IMR-90 (cell line): ENCODE measurements around the gene CD300LG. TPM values are rescaled to one million over a fixed set of nuclear protein-coding genes. Genes with fewer than 3 reads are reported as not detected.

ENCODE experiments used
- ATAC-seq: fragments of 200-7000 bp; cut with Tn5 transposase; 2 replicates; pipeline ENCODE4 v1.9.1; 2020; ENCODE audit warnings: low read depth, mild to moderate bottlenecking, moderate library complexity
- BruUV-seq: library from RNA; stranded (reverse); fragments of 400-500 nt; replicated peaks from 2 replicates; lab custom pipeline; 2021; lab: Mats Ljungman, UMichigan
- CTCF ChIA-PET: fragments of 300-600 bp; formaldehyde crosslinking; extraction: SDS; loops from one replicate; lab custom pipeline; 2021; ENCODE audit warnings: antibody characterized with exemption; lab: Yijun Ruan, JAX
- POLR2A ChIA-PET: fragments of 300-600 bp; sonication (Branson Sonifier 250); formaldehyde crosslinking; loops from one replicate; lab custom pipeline; 2022; ENCODE audit warnings: antibody characterized with exemption; ENCODE audit not compliant: unreplicated experiment; lab: Charles Lee
- DNase-seq: peaks from one replicate; pipeline ENCODE4 v3.0.0; 2013
- H2AFZ ChIP-seq: replicated peaks from 2 replicates; pipeline ENCODE3; 2013; ENCODE audit warnings: low read length, mild to moderate bottlenecking; ENCODE audit not compliant: poor library complexity
- H2AK5ac ChIP-seq: 2 replicates; pipeline ENCODE4 v1.6.1; 2013; ENCODE audit warnings: low read depth, low read length, inconsistent platforms
- H2AK9ac ChIP-seq: replicated peaks from 2 replicates; pipeline ENCODE3; 2013; ENCODE audit warnings: mild to moderate bottlenecking, low read depth, low read length, moderate library complexity; ENCODE audit not compliant: poor library complexity
- H2BK120ac ChIP-seq: 2 replicates; pipeline ENCODE4 v1.6.1; 2013; ENCODE audit warnings: low read depth, low read length, inconsistent platforms
- H2BK15ac ChIP-seq: 3 replicates; pipeline ENCODE4 v1.6.1; 2013; ENCODE audit warnings: low read depth, low read length, inconsistent platforms
- H2BK20ac ChIP-seq: 2 replicates; pipeline ENCODE4 v1.6.1; 2013; ENCODE audit warnings: low read depth, mild to moderate bottlenecking, inconsistent platforms, low read length, moderate library complexity
- H2BK5ac ChIP-seq: 2 replicates; pipeline ENCODE4 v1.6.1; 2013; ENCODE audit warnings: mild to moderate bottlenecking, low read depth, low read length, inconsistent platforms; ENCODE audit not compliant: poor library complexity, severe bottlenecking
- H3K14ac ChIP-seq: replicated peaks from 2 replicates; pipeline ENCODE4 v1.6.1; 2013; ENCODE audit warnings: low read depth, low read length, inconsistent platforms
- H3K18ac ChIP-seq: 2 replicates; pipeline ENCODE4 v1.6.1; 2013; ENCODE audit warnings: low read depth, low read length, control low read depth
- H3K23ac ChIP-seq: 2 replicates; pipeline ENCODE4 v1.6.1; 2013; ENCODE audit warnings: low read depth, low read length, inconsistent platforms
- H3K27ac ChIP-seq: 2 replicates; pipeline ENCODE4 v1.5.1; 2013; ENCODE audit warnings: mild to moderate bottlenecking, control low read depth, low read length; ENCODE audit not compliant: insufficient read depth
- H3K27me3 ChIP-seq: 2 replicates; pipeline ENCODE4 v1.6.1; 2013; ENCODE audit warnings: low read length; ENCODE audit not compliant: control insufficient read depth, insufficient read depth
- H3K36me3 ChIP-seq: 2 replicates; pipeline ENCODE4 v1.6.1; 2013; ENCODE audit warnings: low read length, mixed read lengths; ENCODE audit not compliant: control insufficient read depth, insufficient read depth
- H3K4ac ChIP-seq: 2 replicates; pipeline ENCODE4 v1.6.1; 2013; ENCODE audit warnings: low read depth, low read length, inconsistent platforms
- H3K4me1 ChIP-seq: 2 replicates; pipeline ENCODE4 v1.6.1; 2013; ENCODE audit warnings: low read length, mixed read lengths; ENCODE audit not compliant: control insufficient read depth, insufficient read depth
- H3K4me2 ChIP-seq: 2 replicates; pipeline ENCODE4 v1.6.1; 2013; ENCODE audit warnings: low read depth, mild to moderate bottlenecking, control low read depth, low read length, moderate library complexity
- H3K4me3 ChIP-seq: 2 replicates; pipeline ENCODE4 v1.5.1; 2013; ENCODE audit warnings: low read depth, mild to moderate bottlenecking, control low read depth, low read length, moderate library complexity; ENCODE audit not compliant: insufficient read depth
- H3K56ac ChIP-seq: 2 replicates; pipeline ENCODE4 v1.6.1; 2013; ENCODE audit warnings: low read length, inconsistent platforms; ENCODE audit not compliant: insufficient read depth; ENCODE audit errors: extremely low read depth
- H3K79me1 ChIP-seq, 2 experiments: 2 replicates each; pipeline ENCODE4 v1.6.1; 2013; ENCODE audit warnings: low read length in 2 of 2, inconsistent platforms in 1 of 2, low read depth in 1 of 2
- H3K9ac ChIP-seq: 2 replicates; pipeline ENCODE4 v1.6.1; 2013; ENCODE audit warnings: low read depth, low read length, control low read depth
- H3K9me1 ChIP-seq: 2 replicates; pipeline ENCODE4 v1.6.1; 2013; ENCODE audit warnings: low read length, inconsistent platforms; ENCODE audit not compliant: insufficient read depth
- H3K9me3 ChIP-seq: 2 replicates; pipeline ENCODE4 v1.6.1; 2013; ENCODE audit warnings: low read length; ENCODE audit not compliant: control insufficient read depth, insufficient read depth
- H4K20me1 ChIP-seq: 2 replicates; pipeline ENCODE4 v1.6.1; 2013; ENCODE audit warnings: low read length, inconsistent platforms; ENCODE audit not compliant: insufficient read depth
- H4K5ac ChIP-seq: 2 replicates; pipeline ENCODE4 v1.6.1; 2013; ENCODE audit warnings: mild to moderate bottlenecking, low read depth, low read length, control low read depth
- H4K8ac ChIP-seq, 2 experiments: 2 replicates each; pipeline ENCODE4 v1.6.1; 2013; ENCODE audit warnings: low read depth in 2 of 2, low read length in 2 of 2, control low read depth in 1 of 2, inconsistent platforms in 1 of 2
- H4K91ac ChIP-seq: 2 replicates; pipeline ENCODE4 v1.6.1; 2013; ENCODE audit warnings: low read depth, low read length, inconsistent platforms; ENCODE audit not compliant: insufficient read depth
- BHLHE40 ChIP-seq: fragments of 150-350 bp; IDR thresholded peaks from 2 replicates; pipeline ENCODE4 v1.6.1; 2016; ENCODE audit warnings: mild to moderate bottlenecking, low read depth, low read length
- CEBPB ChIP-seq: IDR thresholded peaks from 2 replicates; pipeline ENCODE4 v1.6.1; 2012; ENCODE audit warnings: low read depth, low read length, improper control_type of control experiment
- CHD1 ChIP-seq: IDR thresholded peaks from 2 replicates; pipeline ENCODE4 v1.6.1; 2012; ENCODE audit warnings: low read depth, low read length, improper control_type of control experiment
- CTCF ChIP-seq: conservative IDR thresholded peaks from 2 replicates; pipeline ENCODE4 v1.5.1; 2012; ENCODE audit warnings: mild to moderate bottlenecking, low read depth, low read length, improper control_type of control experiment
- ELK1 ChIP-seq: fragments of 150-350 bp; IDR thresholded peaks from 2 replicates; pipeline ENCODE4 v1.6.1; 2016; ENCODE audit warnings: low read depth, mild to moderate bottlenecking, low read length, moderate library complexity, borderline replicate concordance
- FOS ChIP-seq: fragments of 150-350 bp; IDR thresholded peaks from 2 replicates; pipeline ENCODE4 v1.6.1; 2016; ENCODE audit warnings: low read depth, low read length
- MAFK ChIP-seq: IDR thresholded peaks from 2 replicates; pipeline ENCODE4 v1.6.1; 2012; ENCODE audit warnings: low read depth, low read length, improper control_type of control experiment
- MAZ ChIP-seq: IDR thresholded peaks from 2 replicates; pipeline ENCODE4 v1.6.1; 2012; ENCODE audit warnings: low read depth, mild to moderate bottlenecking, low read length, improper control_type of control experiment, moderate library complexity, borderline replicate concordance
- MXI1 ChIP-seq: IDR thresholded peaks from 2 replicates; pipeline ENCODE4 v1.6.1; 2012; ENCODE audit warnings: low read depth, mild to moderate bottlenecking, low read length, moderate library complexity, borderline replicate concordance
- NFE2L2 ChIP-seq: fragments of 150-350 bp; IDR thresholded peaks from 2 replicates; pipeline ENCODE4 v1.6.1; 2016; ENCODE audit warnings: low read depth, mild to moderate bottlenecking, low read length
- POLR2A ChIP-seq: IDR thresholded peaks from 2 replicates; pipeline ENCODE4 v1.6.1; 2012; ENCODE audit warnings: mild to moderate bottlenecking, low read depth, low read length
- RAD21 ChIP-seq: IDR thresholded peaks from 2 replicates; pipeline ENCODE4 v1.6.1; 2012; ENCODE audit warnings: low read length, improper control_type of control experiment
- RCOR1 ChIP-seq: IDR thresholded peaks from 2 replicates; pipeline ENCODE4 v1.6.1; 2012; ENCODE audit warnings: mild to moderate bottlenecking, low read length, improper control_type of control experiment; ENCODE audit not compliant: insufficient replicate concordance
- RFX5 ChIP-seq: IDR thresholded peaks from 2 replicates; pipeline ENCODE4 v1.8.0; 2012; ENCODE audit warnings: low read depth, mild to moderate bottlenecking, low read length, moderate library complexity
- SMC3 ChIP-seq: fragments of 150-350 bp; IDR thresholded peaks from 2 replicates; pipeline ENCODE4 v1.6.1; 2016; ENCODE audit warnings: low read depth, mild to moderate bottlenecking, antibody characterized with exemption, low read length, moderate library complexity
- USF2 ChIP-seq: fragments of 150-350 bp; IDR thresholded peaks from 2 replicates; pipeline ENCODE4 v1.6.1; 2017; ENCODE audit warnings: mild to moderate bottlenecking, antibody characterized with exemption, low read length, low read depth
- WGBS, 2 experiments: methylation state at CpG; one replicate each; pipeline versions ENCODE4 v1.1.5 to v1.1.7; 2013; ENCODE audit warnings: missing lambda C conversion rate in 2 of 2; ENCODE audit not compliant: insufficient read length in 1 of 2; ENCODE audit errors: extremely low coverage in 2 of 2; 5-methylcytosine and 5-hydroxymethylcytosine counted together
- dilution Hi-C: fragments of 300-500 bp; cut with HindIII; formaldehyde crosslinking; loops from one replicate; pipeline ENCODE4 v1.14.3; 2018; ENCODE audit warnings: low sequenced_read_pairs; ENCODE audit not compliant: unreplicated experiment
- in situ Hi-C: fragments of 300-500 bp; cut with MboI; formaldehyde crosslinking; loops from 3 replicates; pipeline ENCODE4 v1.14.3; 2019; ENCODE audit warnings: low sequenced_read_pairs, inconsistent platforms, mixed read lengths
- intact Hi-C: fragments of 100-400 bp; cut with micrococcal nuclease; formaldehyde crosslinking; loops from 2 replicates; pipeline ENCODE4 v1.10.0; 2022
- polyA plus RNA-seq, 3 experiments: library from polyadenylated mRNA; depleted of rRNA; stranded (reverse); fragments of >200 nt; gene quantifications; 2 replicates each; pipeline ENCODE4 v1.2.3, GENCODE V29; 2012; ENCODE audit warnings: low replicate concordance in 1 of 3
- total RNA-seq: library from RNA; depleted of rRNA; stranded (reverse); fragments of >200 nt; gene quantifications from 2 replicates; pipeline ENCODE4 v1.2.3, GENCODE V29; 2012

CD300LG gene
- total and polyA plus RNA-seq, 2 of the 4 experiments (the other 2 are of a cell fraction): not detected

- Histone ChIP-seq H3K79me1 (peaks cover 11 to 46% of the 10 kb centered on the region in 2 experiments), H3K4me2 (no peak overlapping the region), H3K9ac (no peak overlapping the region), H3K27ac (no peak overlapping the region), H3K36me3 (peaks cover 31% of the 10 kb centered on the region), H3K23ac (no peak overlapping the region), H2BK20ac (no peak overlapping the region), H2BK120ac (no peak overlapping the region), H3K18ac (no peak overlapping the region), H2BK15ac (no peak overlapping the region), H3K4me3 (no peak overlapping the region), H2BK5ac (no peak overlapping the region), H3K4me1 (peaks cover 5% of the 10 kb centered on the region), H4K5ac (no peak overlapping the region), H3K14ac (no peak overlapping the region), H2AK9ac (no peak overlapping the region), H4K20me1 (0 out of 2 replicates have a peak, but pooled peaks cover 6% of the 10 kb centered on the region), H2AK5ac (no peak overlapping the region), H3K9me3 (no peaks in the 10 kb centered on the region), H4K91ac (no peak overlapping the region), H3K9me1 (peaks cover 11% of the 10 kb centered on the region; the same call in 1 of the 2 replicates), H3K56ac (no peak overlapping the region), H3K4ac (no peak overlapping the region), H2AFZ (no peak overlapping the region), H3K27me3 (no peaks in the 10 kb centered on the region), H4K8ac (no peak overlapping the region)
- 97% methylated on average over 5 of the region's 14 CpGs; no CpG with 5 or more reads in 1 of the 2 experiments for WGBS, 2 experiments
- in situ Hi-C loops: no loop called here
- TF ChIP-seq FOS (no peak), USF2 (no peak), BHLHE40 (no peak), MAFK (no peak), MAZ (no peak), POLR2A (no peak), CHD1 (no peak), CTCF (no peak), SMC3 (no peak), MXI1 (no peak), RAD21 (no peak), RCOR1 (no peak), NFE2L2 (no peak), RFX5 (no peak), CEBPB (no peak), ELK1 (no peak)
- CTCF ChIA-PET: no interaction called here
- no peak for DNase-seq
- intact Hi-C loops: no loop called here
- dilution Hi-C loops: no loop called here
- no TSS peak for BruUV-seq
- POLR2A ChIA-PET: no interaction called here
- no peak for ATAC-seq
These were observed 17.2 kb upstream of the CD300LG start for GRCh38 chr17:43829738-43830137.
